Measurements from ENCODE around the gene SYNPO2. TPM values are rescaled to one million over a fixed set of nuclear protein-coding genes. Genes with fewer than 3 reads are reported as not detected.

The SYNPO2 gene
- polyA plus RNA-seq, 1 experiment: 5.1 TPM

GRCh38 chr4:118983831-118984230, 95.2 kb downstream of the SYNPO2 start:
- no peak for TF ChIP-seq CTCF (IDR thresholded peaks at IDR 0.05; ENCODE audit: low read depth, low read length)
- H3K27me3 ChIP-seq (ENCODE audit: control insufficient read depth, insufficient read depth, low read length): no peaks in the 10 kb centered on the region
- ChIA-PET POLR2A (interaction anchor here (1.1 kb wide), 1 partner anchor 42 kb away, joined by 5 read pairs; no protein-coding TSS in a partner anchor), CTCF (interaction anchor here (0.7 to 4.7 kb wide), 8 partner anchors 29 to 1072 kb away, joined by 3 to 49 read pairs (median 3); no protein-coding TSS in a partner anchor)
- no peak for DNase-seq (ENCODE audit: low read depth, low spot score)
- no peak overlapping the region for H3K4me3 ChIP-seq (ENCODE audit: low read depth, low read length)
- H3K9me3 ChIP-seq (ENCODE audit: control insufficient read depth, insufficient read depth, low read length): no peaks in the 10 kb centered on the region
- H3K27ac ChIP-seq (ENCODE audit: low read depth, low read length): no peak overlapping the region

GRCh38 chr4:118985170-118986000, 96.7 kb downstream of the SYNPO2 start:
- no peaks in the 10 kb centered on the region for H3K27me3 ChIP-seq (ENCODE audit: control insufficient read depth, insufficient read depth, low read length)
- H3K4me3 ChIP-seq (ENCODE audit: low read depth, low read length): no peak overlapping the region
- TF ChIP-seq CTCF (IDR thresholded peaks at IDR 0.05; ENCODE audit: low read depth, low read length): no peak
- no peak overlapping the region for H3K27ac ChIP-seq (ENCODE audit: low read depth, low read length)
- ChIA-PET POLR2A (no interaction called here), CTCF (no interaction called here)
- no peaks in the 10 kb centered on the region for H3K9me3 ChIP-seq (ENCODE audit: control insufficient read depth, insufficient read depth, low read length)
- DNase-seq (ENCODE audit: low read depth, low spot score): no peak

DNA sequence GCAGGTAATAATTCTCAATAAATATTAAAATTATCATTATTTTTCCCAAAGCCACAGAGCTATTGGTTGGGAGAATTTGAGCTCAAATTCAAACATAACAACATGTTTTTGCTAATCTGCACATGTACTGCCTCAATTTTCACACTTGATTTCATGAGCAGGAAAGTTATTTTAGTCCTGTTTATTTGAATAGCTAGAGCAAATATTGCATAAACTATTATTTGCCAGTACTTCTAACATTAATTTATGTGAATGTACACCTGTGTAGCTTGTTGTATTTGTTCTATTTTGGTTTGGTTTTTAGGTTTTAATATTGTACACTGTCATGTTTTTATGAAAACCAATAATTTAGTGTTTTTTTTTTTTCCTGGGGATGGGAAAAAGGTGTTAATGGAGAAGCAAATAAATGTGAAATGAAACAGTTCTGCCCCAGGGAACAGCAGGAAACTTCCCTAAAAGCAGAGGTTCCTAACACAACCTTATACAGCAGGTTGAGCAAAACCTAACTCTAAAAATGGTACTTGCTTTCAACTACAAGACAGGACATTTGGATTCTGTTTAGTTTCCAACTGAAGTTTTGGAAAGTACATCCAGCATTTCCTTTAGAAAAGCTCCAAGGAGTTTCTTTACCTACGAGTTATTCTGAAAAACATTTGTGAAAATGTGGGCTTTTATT, 99.4 kb downstream of the SYNPO2 start:
- Histone ChIP-seq H3K27me3 (ENCODE audit: control insufficient read depth, insufficient read depth, low read length) (no peaks in the 10 kb centered on the region), H3K27ac (ENCODE audit: low read depth, low read length) (peak overlapping the region; percentile 92), H3K9me3 (ENCODE audit: control insufficient read depth, insufficient read depth, low read length) (no peaks in the 10 kb centered on the region), H3K4me3 (ENCODE audit: low read depth, low read length) (no peak overlapping the region)
- TF ChIP-seq CTCF (IDR thresholded peaks at IDR 0.05; ENCODE audit: low read depth, low read length): no peak
- POLR2A ChIA-PET: interaction anchor here (0.7 to 1.8 kb wide), 5 partner anchors 9 to 695 kb away, joined by 3 to 8 read pairs (median 4); a partner anchor contains a TSS
- DNase-seq (ENCODE audit: low read depth, low spot score): no peak
- CTCF ChIA-PET: interaction anchor here (0.7 to 2.5 kb wide), 7 partner anchors 18 to 633 kb away, joined by 3 to 13 read pairs (median 4); no protein-coding TSS in a partner anchor

GRCh38 chr4:118988635-118988972, 100.0 kb downstream of the SYNPO2 start:
- POLR2A ChIA-PET: interaction anchor here (0.7 to 1.8 kb wide), 6 partner anchors 9 to 695 kb away, joined by 3 to 8 read pairs (median 4); a partner anchor contains a TSS
- no peak for DNase-seq (ENCODE audit: low read depth, low spot score)
- Histone ChIP-seq H3K4me3 (ENCODE audit: low read depth, low read length) (no peak overlapping the region), H3K27me3 (ENCODE audit: control insufficient read depth, insufficient read depth, low read length) (no peaks in the 10 kb centered on the region), H3K27ac (ENCODE audit: low read depth, low read length) (peak overlapping the region; percentile 92), H3K9me3 (ENCODE audit: control insufficient read depth, insufficient read depth, low read length) (no peaks in the 10 kb centered on the region)
- CTCF ChIA-PET: interaction anchor here (0.8 to 2.5 kb wide), 5 partner anchors 19 to 298 kb away, joined by 3 to 13 read pairs (median 4); no protein-coding TSS in a partner anchor
- TF ChIP-seq CTCF (IDR thresholded peaks at IDR 0.05; ENCODE audit: low read depth, low read length): no peak

Data from AG04450 (cell line).